ENCODE measurements around the gene NDUFS7. TPM values are rescaled to one million over a fixed set of nuclear protein-coding genes. Genes with fewer than 3 reads are reported as not detected.
A peak's percentile ranks its signal among the peaks of the same experiment; 100 is the strongest.

NDUFS7 gene
- total RNA-seq, 1 donor from 2014 or later = 83.3 TPM

DNA sequence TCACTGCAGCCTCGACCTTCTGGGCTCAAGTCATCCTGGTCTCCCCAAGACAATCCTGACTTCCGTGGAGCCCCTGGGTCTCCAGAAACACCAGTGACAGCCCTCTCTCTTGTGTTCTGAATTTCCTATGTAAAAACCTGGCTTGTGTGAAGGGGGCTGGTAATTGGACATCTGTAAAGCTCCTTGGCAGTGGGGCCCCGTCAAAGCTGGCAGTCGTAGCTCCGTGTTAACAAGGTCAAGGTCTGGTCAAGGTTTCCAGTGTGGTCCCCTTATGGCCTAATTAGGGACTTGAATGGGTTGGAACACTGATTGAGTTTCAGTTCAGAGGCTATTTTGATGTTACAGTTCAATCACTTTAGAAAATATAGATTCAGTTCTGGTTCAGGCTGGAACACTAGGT is 32.8 kb upstream of the NDUFS7 start:
- Mint-ChIP-seq H3K4me1 (ENCODE audit: unreplicated experiment) (peaks cover 16% of the 10 kb centered on the region), H3K9me3 (no peaks in the 10 kb centered on the region), H3K36me3 (no peaks in the 10 kb centered on the region), H3K27me3 (no peaks in the 10 kb centered on the region), H3K4me3 (peak overlapping the region; percentile 53), H3K27ac (peak overlapping the region; percentile 39)
- DNase-seq (ENCODE audit: extremely low spot score, unreplicated experiment) = no peak
- TF ChIP-seq, protein P1, sequence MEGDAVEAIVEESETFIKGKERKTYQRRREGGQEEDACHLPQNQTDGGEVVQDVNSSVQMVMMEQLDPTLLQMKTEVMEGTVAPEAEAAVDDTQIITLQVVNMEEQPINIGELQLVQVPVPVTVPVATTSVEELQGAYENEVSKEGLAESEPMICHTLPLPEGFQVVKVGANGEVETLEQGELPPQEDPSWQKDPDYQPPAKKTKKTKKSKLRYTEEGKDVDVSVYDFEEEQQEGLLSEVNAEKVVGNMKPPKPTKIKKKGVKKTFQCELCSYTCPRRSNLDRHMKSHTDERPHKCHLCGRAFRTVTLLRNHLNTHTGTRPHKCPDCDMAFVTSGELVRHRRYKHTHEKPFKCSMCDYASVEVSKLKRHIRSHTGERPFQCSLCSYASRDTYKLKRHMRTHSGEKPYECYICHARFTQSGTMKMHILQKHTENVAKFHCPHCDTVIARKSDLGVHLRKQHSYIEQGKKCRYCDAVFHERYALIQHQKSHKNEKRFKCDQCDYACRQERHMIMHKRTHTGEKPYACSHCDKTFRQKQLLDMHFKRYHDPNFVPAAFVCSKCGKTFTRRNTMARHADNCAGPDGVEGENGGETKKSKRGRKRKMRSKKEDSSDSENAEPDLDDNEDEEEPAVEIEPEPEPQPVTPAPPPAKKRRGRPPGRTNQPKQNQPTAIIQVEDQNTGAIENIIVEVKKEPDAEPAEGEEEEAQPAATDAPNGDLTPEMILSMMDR (conservative IDR thresholded peaks at IDR 0.05) = no peak

DNA sequence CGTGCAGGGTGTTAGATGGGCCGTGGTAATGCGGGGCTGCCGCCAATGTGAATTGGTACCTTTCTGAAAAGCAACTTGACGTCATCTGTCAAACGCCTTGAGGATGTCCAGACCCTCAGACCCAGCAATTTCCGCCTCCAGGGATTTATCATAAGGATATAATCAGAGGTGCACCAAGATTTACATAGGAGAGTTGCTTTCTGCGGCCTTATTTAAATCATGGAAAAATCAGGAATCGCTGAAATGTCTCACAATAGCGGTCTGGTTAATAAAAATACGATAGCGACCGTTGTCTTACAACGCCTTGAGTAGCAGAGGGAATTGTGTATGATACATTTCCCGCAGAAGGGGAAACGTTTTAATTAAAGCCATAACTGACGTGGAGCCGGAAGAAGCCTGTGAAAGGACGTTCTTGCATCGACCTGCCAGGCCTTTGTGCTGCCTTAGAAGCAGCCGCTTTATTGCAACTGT is 32.3 kb upstream of the NDUFS7 start:
- no peaks in the 10 kb centered on the region for H3K36me3 Mint-ChIP-seq

DNA sequence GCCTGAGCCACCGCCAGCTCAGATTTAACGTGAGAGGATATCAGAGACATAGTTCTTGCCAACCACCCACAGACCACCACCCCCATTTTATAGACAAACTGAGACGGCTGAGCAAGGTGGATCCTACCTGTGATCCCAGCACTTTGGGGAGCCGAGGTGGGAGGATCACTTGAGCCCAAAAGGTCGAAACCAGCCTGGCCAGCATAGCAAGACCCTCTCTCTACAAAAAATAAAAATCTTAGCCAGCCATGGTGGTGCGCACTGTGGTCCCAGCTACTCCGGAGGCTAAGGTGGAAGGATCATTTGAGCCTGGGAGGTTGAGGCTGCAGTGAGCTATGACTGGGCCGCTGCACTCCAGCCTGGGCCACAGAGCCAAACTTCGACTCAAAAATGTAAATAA is 30.6 kb upstream of the NDUFS7 start:
- no peak for DNase-seq (ENCODE audit: extremely low spot score, unreplicated experiment)
- peaks cover 34% of the 10 kb centered on the region for H3K4me1 Mint-ChIP-seq (ENCODE audit: unreplicated experiment)
- no peak overlapping the region for H3K4me3 Mint-ChIP-seq
- TF ChIP-seq, protein P1 (conservative IDR thresholded peaks at IDR 0.05) = no peak
- H3K27me3 Mint-ChIP-seq = no peaks in the 10 kb centered on the region
- peaks cover 4% of the 10 kb centered on the region for H3K36me3 Mint-ChIP-seq
- H3K27ac Mint-ChIP-seq = no peak overlapping the region
- no peaks in the 10 kb centered on the region for H3K9me3 Mint-ChIP-seq

More for the DNA sequence above, 32.3 kb upstream of the NDUFS7 start:
- TF ChIP-seq, protein P1 (conservative IDR thresholded peaks at IDR 0.05) = no peak
- H3K27me3 Mint-ChIP-seq = no peaks in the 10 kb centered on the region
- peaks cover 22% of the 10 kb centered on the region for H3K4me1 Mint-ChIP-seq (ENCODE audit: unreplicated experiment)
- no peak for DNase-seq (ENCODE audit: extremely low spot score, unreplicated experiment)
- peak overlapping the region; percentile 53 for H3K4me3 Mint-ChIP-seq
- no peaks in the 10 kb centered on the region for H3K9me3 Mint-ChIP-seq
- peak overlapping the region; percentile 39 for H3K27ac Mint-ChIP-seq

DNA sequence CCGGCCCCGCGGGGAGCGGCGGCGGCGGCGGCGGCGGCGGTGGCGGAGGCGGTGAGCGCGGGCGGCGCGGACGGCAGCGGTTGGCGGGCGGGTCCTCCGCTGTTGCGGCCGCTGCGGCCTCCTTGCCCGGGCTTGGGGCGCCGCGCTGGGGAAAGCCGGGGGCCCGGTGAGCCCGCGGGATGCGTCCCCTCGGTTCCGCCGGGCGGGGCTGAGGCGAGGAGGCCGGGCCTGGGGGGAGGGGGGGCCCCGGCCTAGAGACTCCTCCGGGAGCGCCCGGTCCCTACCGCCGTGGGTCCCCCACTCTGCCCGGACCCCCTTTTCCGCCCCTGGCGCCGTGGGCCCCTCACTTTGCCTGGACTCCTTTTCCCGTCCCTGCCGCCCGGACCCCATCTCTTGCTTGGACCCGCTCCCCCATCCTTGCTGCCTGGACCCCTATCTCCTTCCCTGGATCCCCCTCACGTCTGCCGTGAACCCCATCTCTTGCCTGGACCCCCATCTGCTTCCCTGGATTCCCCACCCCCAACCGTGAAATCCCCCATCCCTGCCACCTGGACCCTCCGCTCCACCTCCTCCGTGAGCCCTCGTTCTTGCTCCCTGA is 28.6 kb upstream of the NDUFS7 start:
- H3K4me1 Mint-ChIP-seq (ENCODE audit: unreplicated experiment) = peaks cover 37% of the 10 kb centered on the region

DNA sequence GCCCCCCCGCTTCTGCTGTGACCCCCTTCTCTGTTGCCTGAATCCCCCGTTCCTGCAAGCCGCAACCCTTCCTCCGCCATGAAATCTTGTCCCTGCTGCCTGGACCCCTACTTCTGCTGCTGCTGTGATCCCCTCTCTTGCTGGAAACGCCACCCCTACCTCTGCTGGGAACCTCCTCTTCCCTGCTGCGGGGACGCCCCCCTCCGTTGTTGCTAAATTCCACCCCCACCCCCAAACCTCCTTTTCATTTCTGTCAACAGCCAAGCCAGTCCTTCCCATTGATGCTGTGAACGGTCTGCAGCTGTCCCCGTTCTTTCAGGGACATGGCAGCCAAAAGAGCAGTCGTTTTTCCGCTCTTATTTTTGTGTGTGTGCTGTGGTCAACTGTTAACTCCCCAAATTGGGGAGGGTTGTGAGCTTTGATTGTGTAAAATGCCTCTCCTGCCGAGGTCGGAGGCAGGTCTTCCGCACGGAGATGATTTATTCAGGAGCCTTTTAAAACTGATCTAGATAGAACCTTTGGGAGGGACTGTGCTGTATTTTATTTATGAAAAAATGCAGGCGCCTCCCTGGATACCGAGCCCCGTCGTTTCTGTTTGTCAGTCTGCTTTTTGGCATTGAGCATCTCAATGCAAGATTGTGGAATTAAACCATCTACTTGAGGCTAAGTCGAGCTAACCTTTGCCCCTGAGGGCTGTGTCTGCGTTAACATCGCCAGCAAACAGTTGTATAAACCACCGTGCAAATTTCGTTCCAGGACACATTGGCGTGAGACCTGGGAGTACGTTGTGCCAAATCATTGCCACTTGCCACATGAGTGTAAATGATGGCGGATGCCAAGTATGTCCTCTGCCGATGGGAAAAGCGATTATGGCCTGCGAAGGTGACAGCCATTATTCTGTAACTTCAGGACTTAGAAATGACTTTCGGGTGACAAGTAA is 27.9 kb upstream of the NDUFS7 start:
- TF ChIP-seq, protein P1 (conservative IDR thresholded peaks at IDR 0.05) = no peak
- peaks cover 39% of the 10 kb centered on the region for H3K4me1 Mint-ChIP-seq (ENCODE audit: unreplicated experiment)
- H3K4me3 Mint-ChIP-seq = peak overlapping the region; percentile 94
- H3K27me3 Mint-ChIP-seq = no peaks in the 10 kb centered on the region
- H3K36me3 Mint-ChIP-seq = peaks cover 4% of the 10 kb centered on the region
- DNase-seq (ENCODE audit: extremely low spot score, unreplicated experiment) = no peak
- peak overlapping the region; percentile 81 for H3K27ac Mint-ChIP-seq
- no peaks in the 10 kb centered on the region for H3K9me3 Mint-ChIP-seq

More for the DNA sequence above, 28.6 kb upstream of the NDUFS7 start:
- Mint-ChIP-seq H3K27me3 (no peaks in the 10 kb centered on the region), H3K9me3 (no peaks in the 10 kb centered on the region), H3K27ac (peak overlapping the region; percentile 81), H3K36me3 (peaks cover 4% of the 10 kb centered on the region), H3K4me3 (peak overlapping the region; percentile 94)
- TF ChIP-seq, protein P1 (conservative IDR thresholded peaks at IDR 0.05) = no peak
- DNase-seq (ENCODE audit: extremely low spot score, unreplicated experiment) = no peak

Data from type B pancreatic cell (in vitro differentiated cells).